Spleen (tissue), 11 donors: ENCODE results near the gene GCDH. TPM values are rescaled to one million over a fixed set of nuclear protein-coding genes. Genes with fewer than 3 reads are reported as not detected.
"Not testable (repeated sequence)": the region's sequence is repeated elsewhere in the genome, so short reads cannot be mapped to it uniquely, and the experiment has no call there.

Source experiments
- DNase-seq: peaks from one replicate; pipeline ENCODE4 v3.0.0-alpha.2; 2020
- H3K27ac ChIP-seq, 8 donors: fragments of 200-600 bp; sonication (generic) in 7 of 8; 1 replicate in 4 of 8; 2 replicates in 4 of 8; pipeline versions ENCODE4 v1.5.0 to v1.8.0; 2016 to 2021; ENCODE audit warnings: inconsistent platforms in 4 of 8, mild to moderate bottlenecking in 4 of 8, moderate library complexity in 1 of 8
- H3K27me3 ChIP-seq, 7 donors: fragments of 200-600 bp; sonication (generic) in 6 of 7; replicated peaks in 1 of 7; 1 replicate in 4 of 7; 2 replicates in 3 of 7; pipeline versions ENCODE4 v1.5.0 to v1.8.0; 2016 to 2021; ENCODE audit warnings: inconsistent platforms in 3 of 7, mild to moderate bottlenecking in 1 of 7
- H3K36me3 ChIP-seq, 6 donors: fragments of 200-600 bp; sonication (generic) in 5 of 6; 1 replicate in 4 of 6; 2 replicates in 2 of 6; pipeline versions ENCODE4 v1.5.0 to v1.8.0; 2016 to 2021; ENCODE audit warnings: inconsistent platforms in 2 of 6
- H3K4me1 ChIP-seq, 6 donors: fragments of 200-600 bp; sonication (generic) in 5 of 6; 1 replicate in 3 of 6; 2 replicates in 3 of 6; pipeline versions ENCODE4 v1.5.0 to v1.8.0; 2016 to 2021; ENCODE audit warnings: inconsistent platforms in 3 of 6
- H3K4me3 ChIP-seq, 8 donors: fragments of 200-600 bp; sonication (generic) in 7 of 8; 1 replicate in 4 of 8; 2 replicates in 4 of 8; pipeline versions ENCODE4 v1.5.0 to v1.8.0; 2016 to 2021; ENCODE audit warnings: inconsistent platforms in 4 of 8, mild to moderate bottlenecking in 4 of 8, moderate library complexity in 2 of 8
- H3K9me3 ChIP-seq, 8 donors: fragments of 200-600 bp; sonication (generic) in 7 of 8; 1 replicate in 4 of 8; 2 replicates in 4 of 8; pipeline versions ENCODE4 v1.5.0 to v1.8.0; 2016 to 2021; ENCODE audit warnings: inconsistent platforms in 4 of 8
- CTCF ChIP-seq, 11 experiments: fragments of 200-600 bp in 7 of 11; fragments of 450-650 bp in 4 of 11; sonication (generic) in 4 of 11; IDR thresholded peaks in 8 of 11; conservative IDR thresholded peaks in 3 of 11; 1 replicate in 7 of 11; 2 replicates in 4 of 11; pipeline versions ENCODE4 v1.4.0 to v1.8.0; 2016 to 2021; ENCODE audit warnings: antibody characterized with exemption in 11 of 11, inconsistent platforms in 4 of 11, mild to moderate bottlenecking in 1 of 11
- POLR2A ChIP-seq, 3 donors: fragments of 450-650 bp; IDR thresholded peaks; one replicate each; pipeline ENCODE4 v1.5.1; 2017; ENCODE audit warnings: antibody characterized with exemption in 3 of 3, mild to moderate bottlenecking in 1 of 3
- POLR2AphosphoS5 ChIP-seq, 3 donors: sonication (generic); formaldehyde crosslinking; IDR thresholded peaks; one replicate each; pipeline ENCODE4 v1.5.1; 2017; ENCODE audit warnings: antibody characterized with exemption in 3 of 3
- WGBS, 5 donors: extraction: QIAGEN DNeasy Blood & Tissue Kit in 3 of 5; methylation state at CpG; one replicate each; pipeline versions ENCODE4 v1.1.5 to v1.1.7; 2013 to 2018; 5-methylcytosine and 5-hydroxymethylcytosine counted together
- intact Hi-C: fragments of 100-400 bp; cut with DNase I; formaldehyde crosslinking; loops from one replicate; pipeline ENCODE4 v1.15.0; 2023; ENCODE audit warnings: low total_unique reads
- polyA plus RNA-seq, 3 donors: library from polyadenylated mRNA; stranded (reverse); fragments of 200-250 nt; gene quantifications; one replicate each; pipeline ENCODE4 v1.2.1, GENCODE V29; 2013
- total RNA-seq, 7 donors: library from RNA; depleted of rRNA in 3 of 7; stranded (reverse); fragments of >200 nt in 3 of 7; fragmentation: NEBNext Ultra II Directional in 4 of 7; extraction: Animal tissue kit (Norgen Biotek cat#: 25700) in 4 of 7; gene quantifications; one replicate each; pipeline versions ENCODE4 v1.1.0 to v1.2.1, GENCODE V29; 2016 to 2021
- donor health status: healthy with polysubstance abuse.
- donor health status: DM: no; HTN: no; CAD: no; lungs with moderate emphysema.
- donor health status: DM: no; HTN: no; CAD: no.
- donor health status: Bipolar disorder and iron deficiency.
- donor health status: healthy.
- donor health status: DM: no; HTN: no; CAD: no.
- donor health status: DM: yes; HTN: yes; CAD: no.

Gene GCDH
- total and polyA plus RNA-seq, 10 donors, result 16.3 to 48.4 (median 28.2) TPM

DNA sequence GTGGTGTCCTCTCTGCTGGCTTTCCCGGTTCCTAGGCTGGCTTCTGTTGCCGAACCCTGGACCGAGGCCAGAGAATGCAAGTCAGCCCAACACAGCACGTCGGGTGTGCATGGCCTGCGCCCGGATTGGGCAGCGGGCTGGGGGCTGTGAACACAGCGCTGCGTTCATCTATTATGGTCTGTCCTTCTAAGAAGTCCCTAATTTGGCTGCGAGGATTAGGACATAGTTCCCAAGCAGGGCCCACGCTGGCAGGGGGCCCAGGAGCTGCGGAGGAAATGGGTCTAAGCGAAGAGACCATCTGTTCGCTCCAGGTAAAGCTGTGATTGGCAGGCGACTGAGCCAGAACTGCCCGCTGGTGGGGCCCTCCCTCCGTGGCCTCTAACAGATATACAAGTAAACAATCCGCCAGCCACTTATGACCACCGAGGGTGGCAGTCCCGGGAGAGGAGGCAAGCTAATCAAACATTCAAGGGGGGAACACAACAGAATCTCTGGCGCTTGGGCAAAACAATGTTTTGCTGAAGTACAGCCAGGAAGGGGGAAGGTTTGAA lies 22.1 kb downstream of the GCDH start:
- Histone ChIP-seq H3K27me3 (no peaks in the 10 kb centered on the region), H3K27ac (peak overlapping the region; percentile 42 to 86 (median 73)), H3K9me3 (no peaks in the 10 kb centered on the region), H3K4me3 (peak overlapping the region in 1 of 8 donors; percentile 38), H3K36me3 (no peaks in the 10 kb centered on the region), H3K4me1 (peaks cover 5 to 31% (median 24%) of the 10 kb centered on the region in 6 donors)
- no peak for DNase-seq
- TF ChIP-seq POLR2A (IDR thresholded peaks at IDR 0.05) (no peak), POLR2AphosphoS5 (IDR thresholded peaks at IDR 0.05) (peak; percentile 51 to 78 (median 62))
- intact Hi-C loops, result no loop called here
- 24 to 46% (median 27%) methylated on average over 22 of the region's 22 CpGs for WGBS, 5 donors

GRCh38 chr19:12913851-12914690 lies 23.1 kb downstream of the GCDH start:
- Histone ChIP-seq H3K36me3 (no peaks in the 10 kb centered on the region), H3K9me3 (no peaks in the 10 kb centered on the region), H3K27me3 (no peaks in the 10 kb centered on the region), H3K4me1 (peaks cover 9 to 40% (median 30%) of the 10 kb centered on the region in 6 donors), H3K27ac (peak overlapping the region; percentile 42 to 86 (median 73)), H3K4me3 (peak overlapping the region in 1 of 8 donors; percentile 38)
- DNase-seq, result peak; percentile 84
- WGBS, 5 donors, result 23 to 37% (median 31%) methylated on average over 11 to 12 of the region's 12 CpGs
- TF ChIP-seq POLR2AphosphoS5 (IDR thresholded peaks at IDR 0.05) (peak in 1 of 3 donors; percentile 46), POLR2A (IDR thresholded peaks at IDR 0.05) (no peak), CTCF (IDR thresholded peaks at IDR 0.05 in 8 of 11, conservative IDR thresholded peaks at IDR 0.05 in 3 of 11) (no peak)
- intact Hi-C loops, result no loop called here

- intact Hi-C loops, H3K4me3 ChIP-seq, H3K27me3 ChIP-seq, H3K9me3 ChIP-seq, H3K27ac ChIP-seq, DNase-seq, H3K36me3 ChIP-seq: not testable (repeated sequence)
- 85 to 92% (median 92%) methylated on average over 4 of the region's 4 CpGs for WGBS, 5 donors
- peaks cover 11 to 48% (median 36%) of the 10 kb centered on the region in 6 donors for H3K4me1 ChIP-seq
Measured at GRCh38 chr19:12915860-12916259, 24.9 kb downstream of the GCDH start.

DNA sequence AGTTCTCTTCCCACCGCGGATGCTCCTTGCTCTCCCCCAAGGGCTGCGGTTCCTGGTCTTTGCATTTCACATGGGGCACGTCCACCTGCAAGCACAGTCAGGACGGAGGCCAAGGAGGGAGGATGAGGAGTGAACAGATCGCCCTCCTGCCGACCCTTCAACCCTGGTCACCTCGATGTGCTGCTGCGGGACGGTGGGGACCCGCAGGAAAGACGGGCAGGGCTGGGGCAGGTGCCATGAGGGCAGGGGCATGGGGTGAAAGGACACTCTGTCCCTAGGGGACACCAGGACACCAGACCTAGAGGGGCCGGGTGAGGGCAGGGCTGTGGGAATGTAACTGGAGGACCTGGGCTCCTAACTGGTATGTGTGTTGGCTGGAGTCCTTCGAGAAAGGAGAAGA lies 27.3 kb downstream of the GCDH start:
- H3K4me1 ChIP-seq, result peaks cover 11 to 36% (median 28%) of the 10 kb centered on the region in 6 donors
- no peak for DNase-seq
- TF ChIP-seq POLR2AphosphoS5 (IDR thresholded peaks at IDR 0.05) (peak in 1 of 3 donors; percentile 48), POLR2A (IDR thresholded peaks at IDR 0.05) (no peak), CTCF (IDR thresholded peaks at IDR 0.05 in 8 of 11, conservative IDR thresholded peaks at IDR 0.05 in 3 of 11) (no peak)
- no peak overlapping the region for H3K27ac ChIP-seq
- peaks cover 0 to 18% (median 12%) of the 10 kb centered on the region in 6 donors for H3K36me3 ChIP-seq
- 90 to 97% (median 92%) methylated on average over 14 of the region's 14 CpGs for WGBS, 5 donors
- H3K27me3 ChIP-seq, result no peaks in the 10 kb centered on the region
- no peaks in the 10 kb centered on the region for H3K9me3 ChIP-seq
- intact Hi-C loops, result no loop called here
- H3K4me3 ChIP-seq, result no peak overlapping the region

- no peak for DNase-seq
- Histone ChIP-seq H3K27me3 (no peaks in the 10 kb centered on the region), H3K4me1 (peaks cover 4 to 17% (median 12%) of the 10 kb centered on the region in 6 donors), H3K9me3 (no peaks in the 10 kb centered on the region), H3K27ac (no peak overlapping the region), H3K36me3 (peaks cover 6 to 46% (median 39%) of the 10 kb centered on the region in 6 donors), H3K4me3 (no peak overlapping the region)
- TF ChIP-seq POLR2A (IDR thresholded peaks at IDR 0.05), result no peak
- no peak for TF ChIP-seq CTCF (IDR thresholded peaks at IDR 0.05 in 8 of 11, conservative IDR thresholded peaks at IDR 0.05 in 3 of 11)
- TF ChIP-seq POLR2AphosphoS5 (IDR thresholded peaks at IDR 0.05), result no peak
- intact Hi-C loops, result no loop called here
- WGBS, 5 donors, result 69 to 82% (median 78%) methylated on average over 3 of the region's 3 CpGs
Measured at GRCh38 chr19:12921047-12921446, 30.1 kb downstream of the GCDH start.
